Stimulated activated effector memory CD8-positive, alpha-beta T cell treated with anti-CD3 and anti-CD28 coated beads, Interleukin-12 subunit alpha, Interleukin-12 subunit beta, amount 100 ng/mL, for 72 hours (primary cell): ENCODE measurements around the gene CTBS.

Source experiments
- ATAC-seq: fragments of 150-1000 bp; cut with Tn5 transposase; 2 replicates; pipeline ENCODE4 v1.10.0; 2021
- DNase-seq, 2 donors: peaks; one replicate each; pipeline ENCODE4 v3.0.0; 2021 to 2022; ENCODE audit warnings: low spot score in 2 of 2
- H3K27ac Mint-ChIP-seq: one replicate; pipeline ENCODE4 v1.8.0; 2022; ENCODE audit warnings: mild to moderate bottlenecking, mixed read lengths
- H3K36me3 Mint-ChIP-seq: one replicate; pipeline ENCODE4 v1.8.0; 2022; ENCODE audit warnings: mild to moderate bottlenecking, mixed read lengths
- H3K4me1 Mint-ChIP-seq: one replicate; pipeline ENCODE4 v1.8.0; 2022; ENCODE audit warnings: mixed read lengths
- H3K4me3 Mint-ChIP-seq: one replicate; pipeline ENCODE4 v1.8.0; 2022; ENCODE audit warnings: mild to moderate bottlenecking, mixed read lengths
- H3K9me3 Mint-ChIP-seq: one replicate; pipeline ENCODE4 v1.8.0; 2022; ENCODE audit warnings: mixed read lengths

The CTBS gene, protein sequence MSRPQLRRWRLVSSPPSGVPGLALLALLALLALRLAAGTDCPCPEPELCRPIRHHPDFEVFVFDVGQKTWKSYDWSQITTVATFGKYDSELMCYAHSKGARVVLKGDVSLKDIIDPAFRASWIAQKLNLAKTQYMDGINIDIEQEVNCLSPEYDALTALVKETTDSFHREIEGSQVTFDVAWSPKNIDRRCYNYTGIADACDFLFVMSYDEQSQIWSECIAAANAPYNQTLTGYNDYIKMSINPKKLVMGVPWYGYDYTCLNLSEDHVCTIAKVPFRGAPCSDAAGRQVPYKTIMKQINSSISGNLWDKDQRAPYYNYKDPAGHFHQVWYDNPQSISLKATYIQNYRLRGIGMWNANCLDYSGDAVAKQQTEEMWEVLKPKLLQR

DNA sequence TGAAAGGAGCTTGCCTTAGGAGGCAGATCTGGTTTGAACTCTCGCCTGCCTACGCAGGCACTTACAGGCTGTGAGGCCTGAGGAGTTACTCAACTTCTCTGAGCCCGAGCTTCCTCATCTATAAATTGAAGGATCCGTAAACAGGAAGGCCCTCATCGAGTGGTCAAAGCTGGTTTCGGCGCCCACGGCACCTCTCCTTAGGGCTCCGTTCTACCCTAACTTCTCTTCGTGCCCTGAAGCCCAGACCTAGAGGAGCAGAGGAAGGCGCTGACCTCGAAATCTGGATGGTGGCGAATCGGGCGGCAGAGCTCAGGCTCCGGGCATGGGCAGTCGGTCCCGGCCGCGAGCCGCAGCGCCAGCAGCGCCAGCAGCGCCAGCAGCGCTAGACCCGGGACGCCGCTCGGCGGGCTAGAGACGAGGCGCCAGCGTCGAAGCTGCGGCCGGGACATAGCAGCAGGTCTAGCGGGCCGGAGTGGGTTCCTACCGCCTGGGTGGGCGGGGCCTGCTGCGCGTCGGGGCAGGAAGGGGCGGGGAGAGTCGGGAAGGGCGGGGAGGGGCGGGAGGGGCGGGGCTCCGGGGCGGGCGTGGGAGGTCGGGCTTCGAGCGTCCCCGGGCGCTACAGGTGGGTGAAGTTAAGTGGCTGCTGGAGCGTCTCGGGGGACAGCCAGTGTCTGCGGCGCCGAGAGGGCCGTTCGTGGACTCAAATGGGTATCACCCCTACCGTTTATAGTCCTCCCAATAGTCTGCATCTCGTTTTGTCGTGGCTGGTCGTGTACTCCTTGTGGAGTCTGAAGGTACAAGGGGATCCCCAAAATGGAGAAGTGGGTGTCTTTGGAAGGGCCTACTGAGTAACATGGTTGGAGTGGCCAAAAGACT is at the start of gene CTBS:
Gene CTBS (minus strand): TSS at position 474 of the 876 bp plus-strand sequence. CDS start 25 bp downstream, at position 449.
- peaks cover 38% of the 10 kb centered on the region for H3K4me1 Mint-ChIP-seq

DNA sequence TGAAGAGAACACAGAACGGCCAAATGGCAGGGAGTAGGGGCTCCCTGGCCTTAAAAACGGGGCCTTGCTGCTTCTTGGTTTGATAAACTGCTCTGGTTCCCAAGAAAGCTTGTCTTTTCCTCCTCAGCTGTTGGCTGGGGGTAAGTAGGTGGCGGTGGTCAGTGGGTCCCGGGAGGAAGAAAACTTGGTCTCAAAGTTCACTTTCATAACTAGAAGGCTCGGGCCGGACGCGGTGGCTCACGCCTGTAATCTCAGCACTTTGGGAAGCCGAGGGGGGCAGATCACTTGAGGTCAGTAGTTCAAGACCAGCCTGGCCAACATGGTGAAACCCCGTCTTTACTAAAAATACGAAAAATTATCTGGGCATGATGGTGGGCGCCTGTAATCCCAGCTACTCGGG is 47.3 kb upstream of the CTBS start:
- H3K9me3 Mint-ChIP-seq: no peaks in the 10 kb centered on the region
- H3K36me3 Mint-ChIP-seq: no peaks in the 10 kb centered on the region
- ATAC-seq (no peak), DNase-seq (peak in 1 of 2 donors; percentile 44)
- H3K4me1 Mint-ChIP-seq: peaks cover 19% of the 10 kb centered on the region
- peak overlapping the region; percentile 74 for H3K4me3 Mint-ChIP-seq
- H3K27ac Mint-ChIP-seq: no peak overlapping the region

More for the DNA sequence above, at the start of gene CTBS:
- H3K9me3 Mint-ChIP-seq: no peaks in the 10 kb centered on the region
- ATAC-seq (peak; percentile 91), DNase-seq (peak; percentile 72 to 88)
- H3K36me3 Mint-ChIP-seq: peaks cover 32% of the 10 kb centered on the region
- H3K4me3 Mint-ChIP-seq: peak within 1 kb of the TSS; percentile 92
- H3K27ac Mint-ChIP-seq: peak within 1 kb of the TSS; percentile 99

DNA sequence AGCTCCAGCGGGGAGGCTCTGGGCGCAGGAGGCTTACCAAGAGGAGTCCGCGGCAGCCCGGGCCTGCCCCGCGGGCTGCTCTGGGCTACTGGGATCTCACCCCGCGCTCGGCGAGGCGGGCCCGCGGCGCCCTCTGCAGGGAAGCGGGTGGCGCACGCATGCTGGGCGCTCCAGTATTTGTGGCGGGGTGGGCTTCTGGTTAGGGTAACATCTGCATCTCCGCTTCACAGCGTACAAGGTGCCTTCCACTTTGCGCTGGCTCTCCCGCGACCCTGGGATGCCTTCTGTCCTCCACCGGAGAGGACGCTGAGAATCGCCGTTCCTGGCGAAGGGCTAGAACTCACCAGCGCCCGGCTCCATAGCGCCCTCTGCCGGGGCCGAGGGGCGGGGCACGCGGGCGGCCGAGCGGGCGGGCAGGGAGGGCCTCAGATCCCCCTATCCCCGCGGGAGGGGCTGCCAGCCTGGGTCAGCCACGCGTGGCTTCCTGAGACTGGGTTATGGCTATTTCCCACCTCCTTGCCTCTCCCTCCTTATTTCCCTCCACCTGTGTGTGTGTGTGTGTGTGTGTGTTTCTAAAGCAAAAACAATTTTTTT is 46.6 kb upstream of the CTBS start:
- no peaks in the 10 kb centered on the region for H3K36me3 Mint-ChIP-seq
- ATAC-seq (peak; percentile 86), DNase-seq (peak; percentile 95 to 96)
- H3K4me1 Mint-ChIP-seq: peaks cover 19% of the 10 kb centered on the region
- H3K9me3 Mint-ChIP-seq: no peaks in the 10 kb centered on the region
- H3K4me3 Mint-ChIP-seq: peak overlapping the region; percentile 74
- peak overlapping the region; percentile 90 for H3K27ac Mint-ChIP-seq

DNA sequence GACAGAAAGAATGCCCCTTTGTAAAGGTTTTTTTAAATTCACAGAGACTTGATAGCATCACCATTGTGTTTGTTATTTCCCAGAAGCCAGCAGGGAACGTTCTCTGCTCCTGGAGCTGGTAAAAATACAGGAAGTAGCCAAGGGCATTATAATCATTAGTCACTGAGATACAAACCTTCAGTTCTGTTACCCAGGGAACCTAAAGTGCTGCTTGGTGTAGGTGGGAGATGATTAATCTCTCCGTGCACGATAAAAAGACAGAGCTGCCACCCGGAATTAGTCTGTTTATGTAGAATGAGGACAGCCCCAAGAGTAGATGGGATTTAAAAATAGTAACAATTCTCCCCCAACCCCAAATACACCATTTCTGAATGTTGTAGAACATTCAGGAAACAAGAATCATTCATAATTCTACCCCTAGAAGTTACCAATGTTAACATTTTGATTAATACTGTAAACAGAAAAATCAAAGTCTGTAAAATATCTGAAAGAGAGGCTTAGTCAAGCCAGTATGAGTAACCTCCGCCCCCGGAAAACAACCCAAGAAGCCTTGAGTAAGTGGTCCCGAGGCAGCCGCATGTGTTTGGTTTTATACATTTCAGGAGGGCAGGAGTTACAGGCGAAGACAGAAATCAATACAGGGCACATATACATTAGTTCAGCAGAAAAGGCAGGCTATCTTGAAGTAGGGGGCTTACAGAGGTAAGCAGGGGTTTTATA is 45.3 kb upstream of the CTBS start:
- H3K9me3 Mint-ChIP-seq: no peaks in the 10 kb centered on the region
- peak; percentile 21 to 68 for DNase-seq
- peak overlapping the region; percentile 90 for H3K27ac Mint-ChIP-seq
- peaks cover 19% of the 10 kb centered on the region for H3K4me1 Mint-ChIP-seq
- no peaks in the 10 kb centered on the region for H3K36me3 Mint-ChIP-seq
- peak overlapping the region; percentile 74 for H3K4me3 Mint-ChIP-seq
- ATAC-seq: peak; percentile 83

DNA sequence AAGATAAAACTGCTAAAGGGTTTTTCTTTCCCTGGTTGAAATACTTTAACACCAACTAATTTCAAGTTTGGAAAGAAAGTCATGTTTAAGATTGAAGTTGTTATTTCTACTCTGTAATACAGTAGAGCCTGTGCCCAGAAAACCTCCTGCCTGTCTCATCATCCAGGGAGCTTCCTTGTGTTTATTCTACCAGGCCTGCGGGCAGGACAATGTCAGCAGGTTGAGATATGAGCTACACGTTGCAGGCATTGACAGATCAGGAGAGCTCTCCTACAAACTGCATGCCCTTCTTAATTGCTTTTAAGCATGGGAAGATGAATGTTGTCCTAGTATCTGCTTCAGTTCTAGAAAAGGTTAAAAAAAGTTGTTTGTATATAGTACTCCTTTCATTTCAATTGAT is 43.1 kb upstream of the CTBS start:
- Mint-ChIP-seq H3K27ac (no peak overlapping the region), H3K4me1 (peaks cover 14% of the 10 kb centered on the region), H3K36me3 (no peaks in the 10 kb centered on the region), H3K9me3 (no peaks in the 10 kb centered on the region), H3K4me3 (no peak overlapping the region)
- no peak for DNase-seq
- no peak for ATAC-seq

DNA sequence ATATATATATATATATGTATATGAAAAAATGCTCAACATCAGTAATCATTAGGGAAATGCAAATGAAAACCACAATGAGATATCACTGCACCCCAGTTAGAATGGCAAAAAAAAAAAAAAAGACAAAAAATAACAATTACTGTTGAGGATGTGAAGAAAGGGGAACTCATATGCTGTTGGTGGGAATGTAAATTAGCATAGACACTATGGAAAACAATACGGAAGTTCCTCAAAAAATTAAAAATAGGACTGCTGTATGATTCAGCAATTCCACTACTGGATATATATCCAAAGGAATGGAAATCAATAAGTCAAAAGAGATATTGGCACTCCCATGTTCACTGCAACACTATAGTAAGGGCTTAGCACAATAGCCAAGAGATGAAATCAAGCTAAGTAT is 41.5 kb upstream of the CTBS start:
- H3K36me3 Mint-ChIP-seq: no peaks in the 10 kb centered on the region
- no peak overlapping the region for H3K27ac Mint-ChIP-seq
- DNase-seq (no peak), ATAC-seq (no peak)
- H3K9me3 Mint-ChIP-seq: no peaks in the 10 kb centered on the region
- peaks cover 11% of the 10 kb centered on the region for H3K4me1 Mint-ChIP-seq
- H3K4me3 Mint-ChIP-seq: no peak overlapping the region

DNA sequence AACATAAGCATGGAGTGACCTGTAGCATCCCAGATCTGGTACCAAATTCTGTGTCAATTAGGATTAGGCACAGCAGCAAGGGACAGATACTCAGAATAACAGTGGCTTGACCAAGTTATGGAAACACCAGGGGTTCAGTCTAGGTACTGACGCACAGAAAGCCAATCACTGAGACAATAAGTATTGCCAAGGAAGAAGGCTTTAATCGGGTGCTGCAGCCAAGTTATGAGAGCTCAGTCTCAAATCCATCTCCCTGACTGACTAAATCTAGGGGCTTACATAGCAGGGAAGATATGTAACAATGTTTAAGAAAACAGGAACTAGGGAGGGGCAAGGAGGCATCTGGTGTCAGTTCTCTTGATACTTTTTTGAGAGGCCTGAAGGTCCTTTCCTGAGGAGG is 39.6 kb upstream of the CTBS start:
- H3K4me3 Mint-ChIP-seq: no peak overlapping the region
- no peaks in the 10 kb centered on the region for H3K4me1 Mint-ChIP-seq
- DNase-seq: no peak
- no peak for ATAC-seq
- H3K9me3 Mint-ChIP-seq: no peaks in the 10 kb centered on the region
- H3K27ac Mint-ChIP-seq: no peak overlapping the region
- H3K36me3 Mint-ChIP-seq: no peaks in the 10 kb centered on the region

DNA sequence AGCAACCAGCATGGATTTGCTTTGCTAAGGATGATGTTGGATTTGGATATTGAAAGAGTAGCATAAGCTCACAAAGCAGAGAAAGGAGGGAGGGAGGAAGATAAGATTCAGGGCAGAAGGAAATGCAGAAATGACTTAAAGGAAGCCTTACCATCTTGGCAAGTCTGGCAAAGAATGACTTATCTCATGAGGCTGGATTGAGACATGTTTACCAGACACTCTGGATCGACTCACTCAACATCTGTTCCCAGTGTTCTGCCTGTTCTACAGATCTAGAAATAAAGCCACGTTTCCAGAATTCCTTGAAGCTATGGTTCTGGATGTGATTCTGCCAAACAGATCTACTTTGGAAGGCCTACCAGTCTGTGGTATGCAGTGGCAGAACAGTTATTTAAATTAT is 38.8 kb upstream of the CTBS start:
- Mint-ChIP-seq H3K4me1 (no peaks in the 10 kb centered on the region), H3K27ac (no peak overlapping the region), H3K4me3 (no peak overlapping the region), H3K9me3 (no peaks in the 10 kb centered on the region), H3K36me3 (no peaks in the 10 kb centered on the region)
- ATAC-seq (no peak), DNase-seq (no peak)

DNA sequence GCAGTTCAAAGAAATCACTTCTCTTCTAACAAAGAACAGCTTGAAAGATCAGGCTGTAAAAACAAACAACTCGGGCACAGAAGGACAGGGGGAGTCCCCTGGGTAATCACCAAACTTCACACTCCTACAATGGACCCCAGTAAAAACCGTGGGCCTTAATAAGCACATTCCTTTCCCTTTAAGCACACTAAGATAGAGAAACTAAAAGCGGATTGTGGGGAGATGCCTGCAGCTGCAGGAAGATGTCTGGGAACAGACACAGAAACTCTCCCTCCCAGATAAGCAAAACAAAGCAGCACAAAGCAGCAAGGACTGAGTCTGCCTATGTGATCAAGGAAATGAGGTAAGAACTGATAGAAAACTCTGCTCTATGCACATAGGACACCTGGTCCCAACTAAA is 37.6 kb upstream of the CTBS start:
- Mint-ChIP-seq H3K9me3 (no peaks in the 10 kb centered on the region), H3K4me3 (no peak overlapping the region), H3K4me1 (no peaks in the 10 kb centered on the region), H3K36me3 (no peaks in the 10 kb centered on the region), H3K27ac (no peak overlapping the region)
- DNase-seq (no peak), ATAC-seq (no peak)

DNA sequence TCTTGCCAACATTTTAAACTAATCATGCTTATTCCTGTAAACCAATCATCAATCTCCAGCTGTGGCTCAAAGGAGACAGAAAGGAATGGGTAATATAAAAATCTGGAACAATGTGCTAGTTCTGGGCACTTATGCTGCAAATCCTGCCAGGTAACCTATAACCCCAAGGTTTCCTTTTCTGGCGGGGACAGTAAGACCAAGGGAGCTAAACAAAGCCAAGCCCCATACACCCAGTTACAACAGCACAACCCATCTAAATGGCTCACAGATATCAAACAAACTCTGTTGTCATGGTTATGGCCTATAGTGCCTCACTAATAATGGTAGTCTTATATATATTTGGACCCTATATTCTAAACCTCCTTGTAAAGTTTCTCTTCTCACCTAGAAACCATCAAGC is 36.9 kb upstream of the CTBS start:
- no peaks in the 10 kb centered on the region for H3K36me3 Mint-ChIP-seq
- H3K4me3 Mint-ChIP-seq: no peak overlapping the region
- H3K4me1 Mint-ChIP-seq: no peaks in the 10 kb centered on the region
- ATAC-seq: no peak
- no peak overlapping the region for H3K27ac Mint-ChIP-seq
- H3K9me3 Mint-ChIP-seq: peaks cover 4% of the 10 kb centered on the region
- no peak for DNase-seq

DNA sequence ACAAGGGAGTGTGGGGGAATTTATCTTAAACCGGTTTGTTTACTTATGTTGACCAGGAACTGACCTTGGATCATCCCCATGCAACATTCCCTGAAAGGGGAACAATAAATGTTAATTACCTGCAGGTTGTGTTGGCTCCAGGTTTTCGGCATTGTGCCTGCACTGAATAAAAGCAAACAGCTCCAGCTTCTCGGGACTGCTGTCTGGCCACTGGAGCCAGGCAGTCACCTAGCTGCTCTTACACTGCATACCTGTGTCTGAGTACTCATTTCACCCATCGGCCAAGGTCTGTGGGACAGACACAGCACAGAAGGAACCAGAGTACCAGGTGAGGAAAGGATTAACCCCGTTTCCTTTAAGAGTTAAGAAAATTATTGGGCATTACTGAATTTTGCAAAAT is 32.7 kb upstream of the CTBS start:
- H3K9me3 Mint-ChIP-seq: peaks cover 17% of the 10 kb centered on the region
- no peak for DNase-seq
- ATAC-seq: no peak
- H3K27ac Mint-ChIP-seq: no peak overlapping the region
- H3K36me3 Mint-ChIP-seq: no peaks in the 10 kb centered on the region
- no peak overlapping the region for H3K4me3 Mint-ChIP-seq
- no peaks in the 10 kb centered on the region for H3K4me1 Mint-ChIP-seq

DNA sequence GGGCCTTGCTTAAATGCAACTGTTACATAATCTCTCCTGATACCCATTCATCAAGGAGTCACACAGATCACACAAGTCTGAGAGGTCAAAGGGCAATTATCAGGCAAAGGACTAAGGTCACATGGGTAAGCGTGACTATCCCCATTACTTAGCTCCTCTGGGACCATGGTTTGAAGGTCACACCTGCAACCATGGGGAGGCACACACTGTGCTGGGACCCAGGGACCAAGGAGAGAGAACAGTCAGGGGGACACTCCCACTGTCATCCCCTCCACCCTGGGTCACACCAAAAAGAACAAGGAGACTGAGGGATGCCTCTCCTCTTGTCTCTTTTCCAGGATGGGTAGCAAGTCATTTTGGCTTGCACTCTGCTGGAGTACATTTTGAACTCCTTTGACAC is 30.9 kb upstream of the CTBS start:
- ATAC-seq (no peak), DNase-seq (no peak)
- H3K4me3 Mint-ChIP-seq: no peak overlapping the region
- H3K36me3 Mint-ChIP-seq: no peaks in the 10 kb centered on the region
- peaks cover 17% of the 10 kb centered on the region for H3K9me3 Mint-ChIP-seq
- peaks cover 5% of the 10 kb centered on the region for H3K4me1 Mint-ChIP-seq
- H3K27ac Mint-ChIP-seq: no peak overlapping the region

DNA sequence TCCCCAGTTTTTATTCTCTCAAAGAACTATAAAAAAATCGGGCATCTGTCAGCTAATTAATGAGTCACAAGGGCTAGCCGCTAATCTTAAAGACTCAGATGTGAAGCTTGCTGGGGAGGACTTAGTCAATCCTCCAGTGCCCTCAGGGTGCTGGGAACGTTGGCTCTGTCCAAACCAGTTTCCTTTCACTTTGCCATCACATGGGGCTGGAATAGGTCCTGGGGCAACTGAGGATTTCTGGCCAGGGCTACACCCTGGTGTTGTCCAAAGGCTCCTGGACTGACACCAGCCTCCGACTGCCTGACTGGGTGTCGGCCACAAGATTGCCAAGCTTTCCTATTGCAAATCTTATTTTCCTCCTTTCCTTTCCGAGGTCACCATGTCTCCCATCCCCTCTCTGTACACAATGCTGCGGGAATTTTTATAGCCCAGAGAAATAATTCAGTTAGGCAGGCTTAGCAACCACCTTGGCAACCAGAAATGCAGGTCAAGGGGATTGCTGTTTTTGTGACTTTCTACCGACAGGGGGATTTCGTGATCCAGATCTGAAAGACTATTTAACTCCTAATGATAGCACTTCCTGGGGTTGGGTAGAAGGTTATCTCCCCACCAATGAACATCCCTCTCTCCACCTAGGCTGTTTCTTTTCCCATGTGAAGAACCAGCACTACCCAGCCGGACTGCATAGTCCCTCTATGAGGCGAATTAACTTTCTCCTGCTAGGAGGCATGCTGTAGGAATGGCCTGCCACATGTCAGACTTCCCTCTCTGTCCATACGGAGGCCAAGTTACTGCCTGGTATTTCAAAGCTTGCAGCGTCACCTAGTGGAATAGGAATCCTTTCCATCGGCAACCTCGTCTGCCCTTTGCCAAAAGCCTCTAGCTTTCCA is 29.9 kb upstream of the CTBS start:
- peaks cover 13% of the 10 kb centered on the region for H3K4me1 Mint-ChIP-seq
- no peaks in the 10 kb centered on the region for H3K36me3 Mint-ChIP-seq
- no peak for ATAC-seq
- H3K27ac Mint-ChIP-seq: no peak overlapping the region
- peaks cover 17% of the 10 kb centered on the region for H3K9me3 Mint-ChIP-seq
- peak in 1 of 2 donors; percentile 28 for DNase-seq
- H3K4me3 Mint-ChIP-seq: no peak overlapping the region

DNA sequence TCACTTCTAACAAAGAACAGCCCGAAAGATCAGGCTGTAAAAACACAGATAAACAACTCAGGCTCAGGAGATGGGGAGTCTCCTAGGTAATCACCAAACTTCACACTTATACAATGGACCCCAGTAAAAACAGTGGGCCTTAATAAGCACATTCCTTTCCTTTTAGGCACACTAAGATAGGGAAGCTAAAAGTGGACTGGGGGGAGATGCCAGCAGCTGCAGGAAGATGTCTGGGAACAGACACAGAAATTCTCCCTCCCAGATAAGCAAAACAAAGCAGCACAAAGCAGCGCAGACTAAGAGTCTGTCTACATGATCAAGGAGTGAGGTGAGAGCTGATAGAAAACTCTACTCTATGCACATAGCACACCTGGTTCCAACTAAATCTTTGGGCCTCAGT is 29.0 kb upstream of the CTBS start:
- DNase-seq: peak in 1 of 2 donors; percentile 18
- Mint-ChIP-seq H3K4me3 (no peak overlapping the region), H3K36me3 (no peaks in the 10 kb centered on the region), H3K4me1 (peaks cover 21% of the 10 kb centered on the region), H3K9me3 (peaks cover 17% of the 10 kb centered on the region), H3K27ac (no peak overlapping the region)
- ATAC-seq: no peak
